ENCODE data around the gene MPO.

DNA sequence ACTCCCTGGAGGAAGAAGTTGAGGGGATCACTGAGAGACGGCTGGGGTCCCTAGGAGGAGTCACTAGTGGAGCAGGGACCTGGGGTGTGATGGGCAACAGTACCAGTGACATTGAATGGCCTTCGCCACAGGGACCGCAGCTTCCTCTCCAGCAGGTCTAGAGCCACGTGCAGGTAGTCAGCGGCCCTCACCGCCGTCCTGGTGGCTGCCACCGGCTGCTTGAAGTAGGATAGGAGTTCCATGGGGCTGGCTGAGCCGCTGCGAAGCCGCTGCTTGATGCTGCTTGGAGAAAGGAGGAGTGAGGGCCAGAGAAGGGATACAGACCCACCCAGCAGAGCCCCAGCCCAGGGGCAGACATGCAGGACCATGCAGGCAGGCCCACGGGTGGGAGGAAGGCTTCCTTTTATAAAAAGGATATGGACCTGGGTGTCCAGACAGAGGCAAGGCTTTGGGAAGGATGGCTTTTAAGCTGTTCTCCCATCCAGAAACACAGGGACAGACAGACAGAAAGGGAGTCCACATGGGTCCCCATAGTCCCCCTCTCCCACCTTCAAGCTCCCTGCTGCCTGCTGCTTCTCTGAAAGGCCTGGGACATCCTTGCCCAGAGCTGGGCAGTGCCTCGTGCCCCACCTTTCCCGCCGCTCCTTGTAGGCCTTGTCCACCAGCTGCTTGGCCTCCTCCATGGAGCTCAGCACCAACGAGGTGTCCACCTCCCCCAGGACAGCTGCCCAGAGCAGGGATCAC is 827 bp downstream of the MPO start:
- TF ChIP-seq, protein P1, sequence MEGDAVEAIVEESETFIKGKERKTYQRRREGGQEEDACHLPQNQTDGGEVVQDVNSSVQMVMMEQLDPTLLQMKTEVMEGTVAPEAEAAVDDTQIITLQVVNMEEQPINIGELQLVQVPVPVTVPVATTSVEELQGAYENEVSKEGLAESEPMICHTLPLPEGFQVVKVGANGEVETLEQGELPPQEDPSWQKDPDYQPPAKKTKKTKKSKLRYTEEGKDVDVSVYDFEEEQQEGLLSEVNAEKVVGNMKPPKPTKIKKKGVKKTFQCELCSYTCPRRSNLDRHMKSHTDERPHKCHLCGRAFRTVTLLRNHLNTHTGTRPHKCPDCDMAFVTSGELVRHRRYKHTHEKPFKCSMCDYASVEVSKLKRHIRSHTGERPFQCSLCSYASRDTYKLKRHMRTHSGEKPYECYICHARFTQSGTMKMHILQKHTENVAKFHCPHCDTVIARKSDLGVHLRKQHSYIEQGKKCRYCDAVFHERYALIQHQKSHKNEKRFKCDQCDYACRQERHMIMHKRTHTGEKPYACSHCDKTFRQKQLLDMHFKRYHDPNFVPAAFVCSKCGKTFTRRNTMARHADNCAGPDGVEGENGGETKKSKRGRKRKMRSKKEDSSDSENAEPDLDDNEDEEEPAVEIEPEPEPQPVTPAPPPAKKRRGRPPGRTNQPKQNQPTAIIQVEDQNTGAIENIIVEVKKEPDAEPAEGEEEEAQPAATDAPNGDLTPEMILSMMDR (IDR thresholded peaks at IDR 0.05) = no peak
- no peak for TF ChIP-seq POLR2AphosphoS5 (IDR thresholded peaks at IDR 0.05; ENCODE audit: insufficient read depth in 1 of 2, low read depth in 1 of 2)

Data from vagina (tissue), 2 donors.